Adipocyte (in vitro differentiated cells): ENCODE data around the gene SMIM24.
A peak's percentile ranks its signal among the peaks of the same experiment; 100 is the strongest.
"Not testable (repeated sequence)": the region's sequence is repeated elsewhere in the genome, so short reads cannot be mapped to it uniquely, and the experiment has no call there.

Experiments
- DNase-seq: peaks from one replicate; pipeline ENCODE4 v3.0.0-alpha.2; 2015; ENCODE audit warnings: low read depth
- H3K27me3 ChIP-seq: replicated peaks from 2 replicates; pipeline ENCODE4 v1.7.0; 2013; ENCODE audit warnings: mild to moderate bottlenecking, low read length, moderate library complexity; ENCODE audit not compliant: control insufficient read depth, insufficient read depth
- H3K36me3 ChIP-seq: 2 replicates; pipeline ENCODE4 v1.7.0; 2013; ENCODE audit warnings: low read length, mild to moderate bottlenecking, moderate library complexity; ENCODE audit not compliant: control insufficient read depth, insufficient read depth, severe bottlenecking
- H3K4me1 ChIP-seq: 2 replicates; pipeline ENCODE4 v1.7.0; 2013; ENCODE audit warnings: mild to moderate bottlenecking, low read length, moderate library complexity; ENCODE audit not compliant: control insufficient read depth, insufficient read depth
- H3K4me3 ChIP-seq: 2 replicates; pipeline ENCODE4 v1.7.0; 2013; ENCODE audit warnings: mild to moderate bottlenecking, low read length, moderate library complexity
- H3K9ac ChIP-seq: 2 replicates; pipeline ENCODE4 v1.7.0; 2013; ENCODE audit warnings: mild to moderate bottlenecking, low read length, moderate library complexity
- H3K9me3 ChIP-seq: 2 replicates; pipeline ENCODE4 v1.7.0; 2013; ENCODE audit warnings: mild to moderate bottlenecking, low read length, moderate library complexity; ENCODE audit not compliant: control insufficient read depth

SMIM24 gene

GRCh38 chr19:3431760-3432397, 48.4 kb downstream of the SMIM24 start:
- H3K4me3 ChIP-seq: no peak overlapping the region
- DNase-seq: no peak
- no peaks in the 10 kb centered on the region for H3K27me3 ChIP-seq
- no peaks in the 10 kb centered on the region for H3K9me3 ChIP-seq
- peak overlapping the region; percentile 27 for H3K9ac ChIP-seq
- peaks cover 45% of the 10 kb centered on the region for H3K4me1 ChIP-seq
- H3K36me3 ChIP-seq: peaks cover 48% of the 10 kb centered on the region

GRCh38 chr19:3430366-3430680, 50.0 kb downstream of the SMIM24 start:
- DNase-seq, H3K27me3 ChIP-seq, H3K4me3 ChIP-seq, H3K9me3 ChIP-seq: not testable (repeated sequence)
- peaks cover 46% of the 10 kb centered on the region for H3K36me3 ChIP-seq
- H3K9ac ChIP-seq: peak overlapping the region; percentile 76
- H3K4me1 ChIP-seq: peaks cover 42% of the 10 kb centered on the region

DNA sequence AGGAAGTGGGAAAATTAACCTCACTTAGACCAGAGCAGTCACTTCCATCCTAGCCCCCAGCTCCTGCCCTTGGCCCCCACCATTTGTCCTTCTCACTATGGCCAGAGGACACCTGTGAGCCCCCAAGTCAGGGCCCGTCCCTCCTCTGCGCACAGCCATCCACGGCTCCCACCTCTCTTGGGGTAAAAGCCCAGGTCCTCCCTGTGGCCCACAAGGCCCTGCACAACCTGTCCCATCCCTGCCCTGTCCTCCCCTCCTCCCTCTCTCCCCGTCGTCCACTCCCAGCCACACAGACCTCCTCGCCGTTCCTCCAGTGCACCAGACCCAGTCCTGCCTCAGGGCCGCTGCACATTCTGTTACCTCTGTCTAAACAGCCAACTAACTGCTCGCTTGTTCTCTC, 53.9 kb downstream of the SMIM24 start:
- Histone ChIP-seq H3K4me3 (no peak overlapping the region), H3K27me3 (no peaks in the 10 kb centered on the region), H3K36me3 (peaks cover 21% of the 10 kb centered on the region), H3K9ac (no peak overlapping the region), H3K4me1 (peaks cover 32% of the 10 kb centered on the region), H3K9me3 (no peaks in the 10 kb centered on the region)
- no peak for DNase-seq
